HepG2 (cell line): ENCODE results near the gene HNRNPUL1. TPM values are rescaled to one million over a fixed set of nuclear protein-coding genes. Genes with fewer than 3 reads are reported as not detected.
A peak's percentile ranks its signal among the peaks of the same experiment; 100 is the strongest.

Experiments
- ATAC-seq: fragments of 200-7000 bp; cut with Tn5 transposase; 3 replicates; pipeline ENCODE4 v1.9.1; 2020; ENCODE audit warnings: mild to moderate bottlenecking, moderate library complexity
- BruUV-seq: library from RNA; stranded (reverse); fragments of 400-500 nt; replicated peaks from 2 replicates; lab custom pipeline; 2021; lab: Mats Ljungman, UMichigan
- CTCF ChIA-PET: fragments of 300-600 bp; formaldehyde crosslinking; extraction: SDS; loops from one replicate; lab custom pipeline; 2021; ENCODE audit warnings: low total read pairs, inconsistent platforms, low intra/inter-chr PET ratio; lab: Yijun Ruan, JAX
- POLR2A ChIA-PET: fragments of 350-600 bp; sonication (Branson Sonifier 250); formaldehyde crosslinking; loops from one replicate; lab custom pipeline; 2020; ENCODE audit warnings: antibody characterized with exemption, inconsistent platforms; lab: Yijun Ruan, JAX
- DNase-seq: peaks from one replicate; pipeline ENCODE4 v3.0.0-alpha.2; 2015; ENCODE audit warnings: low spot score
- FAIRE-seq: peaks from 3 replicates; lab custom pipeline; 2011; peaks lifted over from hg19 to GRCh38; lab: Jason Lieb, UNC
- H2AFZ ChIP-seq: one replicate; pipeline ENCODE4 v1.6.1; 2011; ENCODE audit warnings: low read length, inconsistent platforms
- H3K27ac ChIP-seq: fragments of 300-600 bp; 3 replicates; pipeline ENCODE4 v1.8.0; 2011; ENCODE audit warnings: mixed run types, mild to moderate bottlenecking, mixed read lengths, low read length, inconsistent platforms; ENCODE audit not compliant: insufficient read depth; ENCODE audit errors: extremely low read length
- H3K27me3 ChIP-seq, 2 experiments: fragments of 200-600 bp in 1 of 2; 2 replicates in 1 of 2; 3 replicates in 1 of 2; pipeline versions ENCODE4 v1.6.0 to v1.8.0; 2011; ENCODE audit warnings: low read length in 2 of 2, mild to moderate bottlenecking in 2 of 2, moderate library complexity in 2 of 2, inconsistent platforms in 1 of 2; ENCODE audit not compliant: insufficient read depth in 2 of 2, control insufficient read depth in 1 of 2
- H3K36me3 ChIP-seq, 2 experiments: fragments of 200-600 bp in 1 of 2; replicated peaks in 1 of 2; 2 replicates in 1 of 2; 3 replicates in 1 of 2; pipeline versions ENCODE4 v1.5.1 to v1.8.0; 2011; ENCODE audit warnings: low read length in 2 of 2, inconsistent platforms in 1 of 2; ENCODE audit not compliant: insufficient read depth in 2 of 2, control insufficient read depth in 1 of 2
- H3K4me1 ChIP-seq: 2 replicates; pipeline ENCODE4 v1.5.1; 2012; ENCODE audit warnings: low read length, inconsistent platforms; ENCODE audit not compliant: insufficient read depth
- H3K4me2 ChIP-seq: 2 replicates; pipeline ENCODE4 v1.6.0; 2011; ENCODE audit warnings: low read depth, low read length, inconsistent platforms
- H3K4me3 ChIP-seq, 3 experiments: fragments of 200-600 bp in 1 of 3; sonication (generic), shearing (Covaris generic) in 1 of 3; replicated peaks in 1 of 3; 2 replicates each; pipeline ENCODE4 v1.5.1; 2011 to 2016; ENCODE audit warnings: low read length in 3 of 3, inconsistent platforms in 2 of 3, low read depth in 2 of 3, mild to moderate bottlenecking in 2 of 3, control low read depth in 1 of 3, mixed read lengths in 1 of 3; ENCODE audit not compliant: insufficient read depth in 1 of 3
- H3K79me2 ChIP-seq: one replicate; pipeline ENCODE4 v1.6.1; 2011; ENCODE audit warnings: low read length, inconsistent platforms; ENCODE audit not compliant: insufficient read depth
- H3K9ac ChIP-seq: 2 replicates; pipeline ENCODE4 v1.6.0; 2011; ENCODE audit warnings: mild to moderate bottlenecking, low read depth, low read length, inconsistent platforms; ENCODE audit not compliant: insufficient read depth
- H3K9me3 ChIP-seq: 2 replicates; pipeline ENCODE4 v1.5.1; 2012; ENCODE audit warnings: mild to moderate bottlenecking, low read length
- H4K20me1 ChIP-seq: 2 replicates; pipeline ENCODE4 v1.6.0; 2011; ENCODE audit warnings: inconsistent platforms, mild to moderate bottlenecking, low read length, moderate library complexity; ENCODE audit not compliant: insufficient read depth
- CBX5 ChIP-seq: sonication (generic); formaldehyde crosslinking; IDR thresholded peaks from 2 replicates; pipeline ENCODE4 v1.4.0; 2020; ENCODE audit warnings: missing genetic modification reagents, borderline replicate concordance
- EP300 ChIP-seq, 3 experiments: sonication (generic) in 1 of 3; formaldehyde crosslinking in 1 of 3; IDR thresholded peaks; 2 replicates each; pipeline versions ENCODE4 v1.5.1 to v1.6.1; 2011 to 2020; ENCODE audit warnings: low read depth in 2 of 3, low read length in 2 of 3, borderline replicate concordance in 1 of 3, improper control_type of control experiment in 1 of 3, mild to moderate bottlenecking in 1 of 3, missing genetic modification reagents in 1 of 3, moderate library complexity in 1 of 3
- GABPB1 ChIP-seq: IDR thresholded peaks from 2 replicates; pipeline ENCODE4 v1.6.1; 2016; ENCODE audit warnings: mild to moderate bottlenecking, missing genetic modification reagents, moderate library complexity, missing compliant biosample characterization
- RFXANK ChIP-seq: IDR thresholded peaks from 2 replicates; pipeline ENCODE4 v1.6.1; 2016
- SKI ChIP-seq: fragments of 450-650 bp; IDR thresholded peaks from one replicate; pipeline ENCODE4 v1.6.1; 2018; ENCODE audit warnings: mild to moderate bottlenecking; ENCODE audit not compliant: partially characterized antibody
- ZBTB10 ChIP-seq: sonication (generic); formaldehyde crosslinking; IDR thresholded peaks from 2 replicates; pipeline ENCODE4 v1.4.0; 2020; ENCODE audit warnings: missing genetic modification reagents, borderline replicate concordance
- ZBTB3 ChIP-seq: sonication (generic); formaldehyde crosslinking; IDR thresholded peaks from 2 replicates; pipeline ENCODE4 v1.4.0; 2020; ENCODE audit warnings: low read depth, mild to moderate bottlenecking, moderate library complexity, missing genetic modification reagents, borderline replicate concordance
- ZNF513 ChIP-seq: sonication (generic); formaldehyde crosslinking; conservative IDR thresholded peaks from 2 replicates; pipeline ENCODE4 v1.5.0; 2020; ENCODE audit warnings: missing genetic modification reagents
- ZNF878 ChIP-seq: sonication (generic); formaldehyde crosslinking; IDR thresholded peaks from 2 replicates; pipeline ENCODE4 v1.8.1; 2023; ENCODE audit warnings: mild to moderate bottlenecking, missing genetic modification reagents, moderate library complexity
- WGBS: methylation state at CpG from one replicate; pipeline ENCODE4 v1.1.6; 2017; ENCODE audit warnings: low lambda C conversion rate; 5-methylcytosine and 5-hydroxymethylcytosine counted together
- in situ Hi-C: cut with HindIII; loops from 2 replicates; pipeline ENCODE4 v1.10.0; 2017; ENCODE audit warnings: low pct_unique_long_range_greater_than_20kb; ENCODE audit not compliant: extremely low pct_ligation_motif_present
- intact Hi-C: fragments of 100-400 bp; cut with micrococcal nuclease; formaldehyde crosslinking; loops from one replicate; pipeline ENCODE4 v1.10.0; 2022; ENCODE audit not compliant: unreplicated experiment
- polyA plus RNA-seq, 8 experiments: library from polyadenylated mRNA; depleted of rRNA in 3 of 8; stranded (reverse) in 7 of 8; unstranded in 1 of 8; fragments of >200 nt; fragmentation: Illumina TruSeq in 4 of 8; extraction: Trizol in 4 of 8; gene quantifications; 2 replicates each; pipeline versions ENCODE4 v1.2.1 to v1.2.3, GENCODE V29; 2011 to 2016; ENCODE audit warnings: low read depth in 4 of 8, missing spikeins in 1 of 8, mixed read lengths in 1 of 8; ENCODE audit not compliant: insufficient read depth in 1 of 8
- total RNA-seq, 5 experiments: library from RNA; depleted of rRNA; stranded (reverse); fragments of >200 nt; fragmentation: Illumina TruSeq; extraction: Trizol; gene quantifications; 2 replicates each; pipeline ENCODE4 v1.2.3, GENCODE V29; 2016; ENCODE audit warnings: low read depth in 1 of 5

The HNRNPUL1 gene
- total and polyA plus RNA-seq, 2 of the 13 experiments (the other 11 are each of a cell fraction or from before 2014, with no cell fraction given), result 30.9 to 81.7 TPM

- in situ Hi-C loops (no loop called here), intact Hi-C loops (no loop called here)
- Histone ChIP-seq H3K27ac (no peak overlapping the region), H3K9ac (no peak overlapping the region), H4K20me1 (no peaks in the 10 kb centered on the region; the same call in 1 of the 2 replicates), H3K9me3 (no peaks in the 10 kb centered on the region), H3K4me3 (no peak overlapping the region), H3K27me3 (no peaks in the 10 kb centered on the region), H3K36me3 (peaks cover 57 to 100% of the 10 kb centered on the region in 2 experiments), H3K79me2 (no peaks in the 10 kb centered on the region), H2AFZ (no peak overlapping the region), H3K4me2 (no peak overlapping the region), H3K4me1 (no peaks in the 10 kb centered on the region)
- BruUV-seq, result no TSS peak
- FAIRE-seq (no peak), DNase-seq (no peak), ATAC-seq (no peak)
- WGBS, result 100% methylated on average over 2 of the region's 2 CpGs
- ChIA-PET POLR2A (interaction anchor here (2.1 kb wide), 1 partner anchor 33 kb away, joined by 4 read pairs; the partner anchor contains the start of gene HNRNPUL1), CTCF (no interaction called here)
- TF ChIP-seq SKI (no peak), RFXANK (CRISPR knock-in tag) (no peak), EP300 (IDR thresholded peaks at IDR 0.05; ENCODE audit: low read depth in 2 of 2, low read length in 2 of 2) (no peak), EP300 (CRISPR knock-in tag; IDR thresholded peaks at IDR 0.05; ENCODE audit: borderline replicate concordance) (no peak)
These were observed 32.3 kb downstream of the HNRNPUL1 start for GRCh38 chr19:41296433-41296871.

DNA sequence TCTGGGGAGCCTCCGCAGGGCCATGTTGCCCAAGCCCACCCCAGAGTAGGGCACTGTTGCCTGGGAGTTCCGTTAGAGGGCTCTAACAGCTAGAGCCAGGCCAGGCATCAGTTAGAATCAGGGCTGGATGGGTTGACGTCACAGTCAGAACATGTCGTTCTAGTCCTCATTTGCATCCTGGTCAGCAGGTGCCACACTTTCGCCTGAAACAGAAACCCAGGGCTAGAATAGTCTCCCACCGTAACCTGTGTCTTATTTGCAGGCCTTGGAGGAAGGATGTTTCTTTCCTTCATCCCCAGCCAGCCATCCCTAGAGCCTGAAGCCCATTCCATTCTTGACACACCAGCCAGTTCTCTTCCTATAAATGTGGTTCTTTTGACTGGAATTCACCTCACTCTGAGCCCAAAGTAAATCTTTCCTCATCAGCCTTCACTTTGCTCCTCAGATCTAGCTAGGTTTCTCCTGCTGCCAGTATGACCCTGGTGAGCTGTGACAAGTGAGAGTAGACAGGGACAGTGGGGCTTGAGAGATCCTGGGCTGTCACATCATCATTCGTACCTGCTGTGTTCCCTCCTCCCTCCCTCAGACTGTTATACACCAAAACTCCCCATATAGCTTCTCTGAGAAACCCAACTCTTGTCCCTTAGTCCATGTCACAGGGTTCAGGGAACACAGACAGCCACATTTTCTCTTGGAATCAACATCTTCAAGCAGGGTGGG lies 33.6 kb downstream of the HNRNPUL1 start:
- Histone ChIP-seq H3K27me3 (no peaks in the 10 kb centered on the region), H2AFZ (no peak overlapping the region), H3K9ac (no peak overlapping the region), H3K4me2 (no peak overlapping the region), H3K4me1 (no peaks in the 10 kb centered on the region), H3K9me3 (no peaks in the 10 kb centered on the region), H3K4me3 (no peak overlapping the region), H3K79me2 (no peaks in the 10 kb centered on the region), H4K20me1 (no peaks in the 10 kb centered on the region; the same call in 1 of the 2 replicates), H3K27ac (peak overlapping the region; percentile 45), H3K36me3 (peaks cover 58 to 97% of the 10 kb centered on the region in 2 experiments)
- in situ Hi-C loops, result no loop called here
- BruUV-seq, result TSS peak; percentile 26
- POLR2A ChIA-PET, result interaction anchor here (0.9 to 1.1 kb wide), 2 partner anchors 11 to 34 kb away, joined by 4 to 7 read pairs; partner anchors contain the start of gene HNRNPUL1
- CTCF ChIA-PET, result no interaction called here
- ATAC-seq (no peak), DNase-seq (no peak), FAIRE-seq (no peak)
- intact Hi-C loops, result no loop called here
- WGBS, result 100% methylated on average over 5 of the region's 7 CpGs
- TF ChIP-seq ZBTB3 (CRISPR knock-in tag) (no peak), GABPB1 (CRISPR knock-in tag) (no peak), ZBTB10 (CRISPR knock-in tag) (no peak), ZNF878 (CRISPR knock-in tag) (no peak), CBX5 (CRISPR knock-in tag) (no peak), ZNF513 (CRISPR knock-in tag) (no peak)
